ENCODE results near the gene BAHCC1. TPM values are rescaled to one million over a fixed set of nuclear protein-coding genes. Genes with fewer than 3 reads are reported as not detected.
A peak's percentile ranks its signal among the peaks of the same experiment; 100 is the strongest.

BAHCC1 gene
- total and polyA plus RNA-seq, 9 of the 15 experiments (the other 6 are each of a cell fraction or from before 2014, with no cell fraction given): 0.14 to 26.9 (median 5.0) TPM

GRCh38 chr17:81484195-81484979 lies 89.1 kb downstream of the BAHCC1 start (continued):
- no peak for TF ChIP-seq SNAPC5 (CRISPR knock-in tag; IDR thresholded peaks at IDR 0.05)
- no peak for TF ChIP-seq MTA1 (IDR thresholded peaks at IDR 0.05; ENCODE audit: borderline replicate concordance)
- TF ChIP-seq HMGN3 (IDR thresholded peaks at IDR 0.05; ENCODE audit: borderline replicate concordance, extremely low read depth, insufficient read length, low read depth, low read length): no peak
- TF ChIP-seq CBX8 (IDR thresholded peaks at IDR 0.05; ENCODE audit: borderline replicate concordance, extremely low read depth, low read depth, low read length, poor library complexity, severe bottlenecking): no peak
- TF ChIP-seq MAFG (tag; conservative IDR thresholded peaks at IDR 0.05): no peak
- TF ChIP-seq PHB (CRISPR knock-in tag; IDR thresholded peaks at IDR 0.05): no peak
- TF ChIP-seq THRAP3 (IDR thresholded peaks at IDR 0.05; ENCODE audit: borderline replicate concordance): no peak
- peak; percentile 31; the same call in 1 of the 2 replicates for TF ChIP-seq CHD2 (IDR thresholded peaks at IDR 0.05; ENCODE audit: low read depth, low read length)
- TF ChIP-seq AFF1 (IDR thresholded peaks at IDR 0.05; ENCODE audit: low read depth in 1 of 2, partially characterized antibody in 2 of 2): no peak
- no peak for TF ChIP-seq GTF2E2 (tag; IDR thresholded peaks at IDR 0.05)
- TF ChIP-seq RNF219 (CRISPR knock-in tag; IDR thresholded peaks at IDR 0.05): no peak
- TF ChIP-seq FOXK2 (conservative IDR thresholded peaks at IDR 0.05 in 1 of 2, IDR thresholded peaks at IDR 0.05 in 1 of 2; ENCODE audit: low read depth in 2 of 2): no peak
- peak; percentile 47 for TF ChIP-seq SUPT5H (IDR thresholded peaks at IDR 0.05)
- no peak for TF ChIP-seq NFATC3 (IDR thresholded peaks at IDR 0.05)
- TF ChIP-seq MBD1 (CRISPR knock-in tag; IDR thresholded peaks at IDR 0.05): no peak
- TF ChIP-seq POLR3A (IDR thresholded peaks at IDR 0.05; ENCODE audit: borderline replicate concordance, extremely low read depth, insufficient read depth, insufficient read length): no peak
- TF ChIP-seq NCOA4 (IDR thresholded peaks at IDR 0.05; ENCODE audit: partially characterized antibody): no peak
- TF ChIP-seq DACH1 (IDR thresholded peaks at IDR 0.05; ENCODE audit: partially characterized antibody): no peak
- TF ChIP-seq TSC22D4 (tag; IDR thresholded peaks at IDR 0.05): no peak
- TF ChIP-seq PHF20 (IDR thresholded peaks at IDR 0.05; ENCODE audit: partially characterized antibody): no peak
- TF ChIP-seq POLR2A (conservative IDR thresholded peaks at IDR 0.05): peak; percentile 68
